Testis (tissue), 2 donors: Measurements from ENCODE around the gene CDH23.

Source experiments
- CTCF ChIP-seq, 3 experiments: fragments of 450-650 bp in 2 of 3; fragments of 200-600 bp in 1 of 3; sonication (generic) in 1 of 3; IDR thresholded peaks; one replicate each; pipeline ENCODE4 v1.5.1; 2016 to 2019; ENCODE audit warnings: antibody characterized with exemption in 3 of 3, mild to moderate bottlenecking in 2 of 3, moderate library complexity in 1 of 3
- POLR2A ChIP-seq: fragments of 450-650 bp; IDR thresholded peaks from one replicate; pipeline ENCODE4 v1.6.1; 2017; ENCODE audit warnings: antibody characterized with exemption, mild to moderate bottlenecking, moderate library complexity

- no peak for TF ChIP-seq POLR2A
- TF ChIP-seq CTCF (IDR thresholded peaks at IDR 0.05), result no peak
These were observed 26.5 kb downstream of the CDH23 start for GRCh38 chr10:71423250-71423649.
